Measurements from ENCODE around the gene BTBD6. TPM values are rescaled to one million over a fixed set of nuclear protein-coding genes. Genes with fewer than 3 reads are reported as not detected.

Gene BTBD6
- total and polyA plus RNA-seq, 2 of the 8 experiments (the other 6 are each of a cell fraction or from before 2014, with no cell fraction given) = 10.1 to 10.2 TPM

DNA sequence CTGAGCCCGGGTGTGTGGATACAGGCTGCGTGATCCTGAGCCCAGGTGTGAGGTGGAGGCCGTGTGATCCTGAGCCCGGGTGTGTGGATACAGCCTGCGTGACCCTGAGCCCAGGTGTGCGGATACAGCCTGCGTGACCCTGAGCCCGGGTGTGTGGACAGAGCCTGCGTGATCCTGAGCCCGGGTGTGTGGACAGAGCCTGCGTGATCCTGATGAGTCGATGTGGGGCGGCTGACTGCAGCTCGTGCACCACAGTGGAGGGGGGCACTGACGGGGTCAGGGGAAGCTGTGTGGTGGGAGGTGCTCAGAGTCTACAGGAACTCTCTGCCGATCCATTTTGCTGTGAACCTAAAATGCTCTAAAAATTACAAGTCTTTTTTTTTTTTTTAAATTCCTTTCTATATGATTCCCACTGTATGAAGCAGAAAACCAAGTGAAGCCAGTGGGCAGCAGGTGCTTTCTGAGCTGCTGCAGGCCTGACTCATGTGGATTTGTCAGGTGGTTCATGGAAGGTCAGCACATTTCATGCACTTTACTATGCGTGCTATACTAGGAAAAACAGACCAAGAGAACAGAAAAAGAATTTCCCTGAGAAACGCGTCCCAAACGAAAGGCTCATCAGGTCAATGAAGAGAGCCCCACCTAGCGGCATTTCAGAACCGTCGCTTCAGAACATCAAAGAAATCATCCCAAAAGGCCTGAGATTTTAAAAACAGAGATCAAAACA lies 33.2 kb downstream of the BTBD6 start:
- no peak overlapping the region for H4K5ac ChIP-seq (ENCODE audit: insufficient read length, low read depth, low read length)
- no peaks in the 10 kb centered on the region for H3K23me2 ChIP-seq (ENCODE audit: low read depth, low read length)
- no peak overlapping the region for H4K91ac ChIP-seq (replicated peaks; ENCODE audit: insufficient read length, low read length)
- CTCF ChIA-PET (ENCODE audit: partially characterized antibody) = interaction anchor here (0.6 to 2.7 kb wide), 18 partner anchors 10 to 403 kb away, joined by 3 to 14 read pairs (median 4); no protein-coding TSS in a partner anchor
- H2BK15ac ChIP-seq (ENCODE audit: low read length) = no peak overlapping the region
- H4K8ac ChIP-seq (ENCODE audit: extremely low read depth, insufficient read depth, low read length) = no peak overlapping the region
- no peaks in the 10 kb centered on the region for H3K36me3 ChIP-seq (ENCODE audit: control insufficient read depth in 2 of 4, insufficient read depth in 4 of 4, low read length in 3 of 4)
- no peak overlapping the region for H3K18ac ChIP-seq (ENCODE audit: extremely low read depth, low read length)
- FAIRE-seq (peak; percentile 69), DNase-seq (ENCODE audit: low read depth in 1 of 2, low spot score in 2 of 2) (no peak)
- POLR2A ChIA-PET (ENCODE audit: partially characterized antibody) = no interaction called here
- H2BK12ac ChIP-seq (ENCODE audit: low read depth, low read length) = no peak overlapping the region
- no peak overlapping the region for H3K4me3 ChIP-seq (ENCODE audit: extremely low read depth in 1 of 4, insufficient read depth in 2 of 4, low read depth in 3 of 4, low read length in 4 of 4)
- 73% methylated on average over 23 of the region's 23 CpGs; no CpG with 5 or more reads in 1 of the 2 experiments for WGBS, 2 experiments (ENCODE audit: extremely low coverage in 1 of 2, insufficient coverage in 1 of 2, insufficient read length in 1 of 2, insufficient replicate concordance in 2 of 2, low coverage in 1 of 2, low lambda C conversion rate in 2 of 2, missing lambda C conversion rate in 1 of 2)
- H3K9me3 ChIP-seq (ENCODE audit: insufficient read depth in 2 of 2, low read depth in 1 of 2, low read length in 1 of 2) = no peaks in the 10 kb centered on the region
- H3K4me2 ChIP-seq (ENCODE audit: insufficient read depth in 1 of 2, low read depth in 2 of 2, low read length in 2 of 2) = no peak overlapping the region
- H3K14ac ChIP-seq (ENCODE audit: insufficient read length) = no peak overlapping the region
- no peak overlapping the region for H2BK20ac ChIP-seq (ENCODE audit: low read length)
- H3K56ac ChIP-seq (replicated peaks; ENCODE audit: insufficient read length, low read depth, low read length) = no peak overlapping the region
- H2AK5ac ChIP-seq (ENCODE audit: low read depth, low read length) = no peak overlapping the region
- no peak overlapping the region for H3K4ac ChIP-seq (replicated peaks; ENCODE audit: insufficient read length, low read depth, low read length)
- TF ChIP-seq RAD21 (IDR thresholded peaks at IDR 0.05 in 1 of 2, conservative IDR thresholded peaks at IDR 0.05 in 1 of 2; ENCODE audit: low read depth in 2 of 2, low read length in 2 of 2) (peak; percentile 74 to 80), ZNF274 (IDR thresholded peaks at IDR 0.05; ENCODE audit: borderline replicate concordance, extremely low read depth, low read length) (no peak), CTBP2 (IDR thresholded peaks at IDR 0.05; ENCODE audit: borderline replicate concordance, insufficient read depth, insufficient read length, low read length) (no peak)
- TF ChIP-seq, protein P1, sequence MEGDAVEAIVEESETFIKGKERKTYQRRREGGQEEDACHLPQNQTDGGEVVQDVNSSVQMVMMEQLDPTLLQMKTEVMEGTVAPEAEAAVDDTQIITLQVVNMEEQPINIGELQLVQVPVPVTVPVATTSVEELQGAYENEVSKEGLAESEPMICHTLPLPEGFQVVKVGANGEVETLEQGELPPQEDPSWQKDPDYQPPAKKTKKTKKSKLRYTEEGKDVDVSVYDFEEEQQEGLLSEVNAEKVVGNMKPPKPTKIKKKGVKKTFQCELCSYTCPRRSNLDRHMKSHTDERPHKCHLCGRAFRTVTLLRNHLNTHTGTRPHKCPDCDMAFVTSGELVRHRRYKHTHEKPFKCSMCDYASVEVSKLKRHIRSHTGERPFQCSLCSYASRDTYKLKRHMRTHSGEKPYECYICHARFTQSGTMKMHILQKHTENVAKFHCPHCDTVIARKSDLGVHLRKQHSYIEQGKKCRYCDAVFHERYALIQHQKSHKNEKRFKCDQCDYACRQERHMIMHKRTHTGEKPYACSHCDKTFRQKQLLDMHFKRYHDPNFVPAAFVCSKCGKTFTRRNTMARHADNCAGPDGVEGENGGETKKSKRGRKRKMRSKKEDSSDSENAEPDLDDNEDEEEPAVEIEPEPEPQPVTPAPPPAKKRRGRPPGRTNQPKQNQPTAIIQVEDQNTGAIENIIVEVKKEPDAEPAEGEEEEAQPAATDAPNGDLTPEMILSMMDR (IDR thresholded peaks at IDR 0.05; ENCODE audit: control extremely low read depth in 1 of 3, insufficient read depth in 1 of 3, low read depth in 1 of 3, low read length in 3 of 3) = peak; percentile 31 to 75 (median 68)
- no peak overlapping the region for H3K27ac ChIP-seq (ENCODE audit: low read depth, low read length)
- H3K79me1 ChIP-seq (ENCODE audit: low read depth, low read length) = peaks cover 8% of the 10 kb centered on the region; the same call in 1 of the 2 replicates
- H4K20me1 ChIP-seq (replicated peaks in 1 of 2; ENCODE audit: control insufficient read depth in 1 of 2, insufficient read depth in 2 of 2, low read length in 2 of 2) = peaks cover 3 to 9% of the 10 kb centered on the region in 2 experiments
- H3K23ac ChIP-seq (ENCODE audit: insufficient read length) = no peak overlapping the region
- no peak overlapping the region for H2BK120ac ChIP-seq (replicated peaks; ENCODE audit: low read depth, low read length)
- H2BK5ac ChIP-seq (ENCODE audit: low read depth, low read length) = no peak overlapping the region
- H3K79me2 ChIP-seq (ENCODE audit: control insufficient read depth in 1 of 2, insufficient read depth in 2 of 2, low read length in 2 of 2) = peaks cover 0 to 12% of the 10 kb centered on the region in 2 experiments; a peak in 1 of 4 replicates
- no peaks in the 10 kb centered on the region for H3K27me3 ChIP-seq (replicated peaks in 1 of 4; ENCODE audit: control insufficient read depth in 3 of 4, extremely low read depth in 1 of 4, insufficient read depth in 3 of 4, low read length in 3 of 4)
- H2AFZ ChIP-seq (ENCODE audit: low read length) = no peak overlapping the region
- peaks cover 0 to 5% (median 3%) of the 10 kb centered on the region in 4 experiments; a peak in 4 of 7 replicates for H3K4me1 ChIP-seq (replicated peaks in 1 of 4; ENCODE audit: control insufficient read depth in 3 of 4, insufficient read depth in 4 of 4, low read length in 3 of 4)
- no peak overlapping the region for H3K9ac ChIP-seq (replicated peaks in 1 of 4; ENCODE audit: extremely low read depth in 1 of 4, low read depth in 3 of 4, low read length in 3 of 4)

Data from H1 (cell line).